HG03159 (cell line): ENCODE data around the gene COX6B2.
A peak's percentile ranks its signal among the peaks of the same experiment; 100 is the strongest.
"Not testable (repeated sequence)": the region's sequence is repeated elsewhere in the genome, so short reads cannot be mapped to it uniquely, and the experiment has no call there.

Experiments used
- ATAC-seq: cut with Tn5 transposase; IDR thresholded peaks from one replicate; pipeline ENCODE4 v1.9.1; 2021; ENCODE audit warnings: mild to moderate bottlenecking, moderate library complexity; ENCODE audit not compliant: unreplicated experiment

Gene COX6B2, protein sequence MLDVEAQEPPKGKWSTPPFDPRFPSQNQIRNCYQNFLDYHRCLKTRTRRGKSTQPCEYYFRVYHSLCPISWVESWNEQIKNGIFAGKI

DNA sequence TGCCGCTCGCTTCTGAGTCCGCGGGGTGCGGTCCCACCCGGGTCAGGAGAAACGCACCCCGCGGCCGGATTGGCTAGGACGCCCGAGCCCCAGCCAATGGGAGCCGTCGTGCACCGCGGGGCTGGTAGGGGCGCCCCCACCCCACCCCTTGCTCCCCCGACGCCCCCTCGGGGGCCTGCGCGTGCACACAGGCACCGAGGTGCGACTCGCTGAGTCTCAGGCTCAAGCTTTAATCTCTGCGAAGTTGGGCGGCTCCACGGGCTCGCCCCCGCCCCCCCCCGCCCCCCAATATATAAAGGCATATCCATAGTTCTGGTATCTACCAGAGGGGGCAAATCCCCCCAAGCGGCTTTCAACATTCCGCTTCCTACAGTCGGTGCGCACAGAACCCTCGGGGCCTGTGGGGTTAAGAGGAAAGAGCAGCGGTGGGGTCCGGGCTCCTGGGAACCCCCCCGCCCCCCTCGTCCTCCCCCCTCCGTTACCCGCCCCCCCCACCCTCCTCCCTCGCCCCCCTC lies at the start of gene COX6B2:
COX6B2 (minus strand) TSS at position 22 of the 515 bp plus-strand sequence. CDS start 198 bp downstream, outside the sequence.
- ATAC-seq, result no peak

GRCh38 chr19:55402509-55402908 lies 48.0 kb upstream of the COX6B2 start:
- no peak for ATAC-seq

- ATAC-seq, result not testable (repeated sequence)
Observed at GRCh38 chr19:55401390-55401789, 46.9 kb upstream of the COX6B2 start.

GRCh38 chr19:55400281-55401087 lies 46.0 kb upstream of the COX6B2 start:
- ATAC-seq, result no peak

DNA sequence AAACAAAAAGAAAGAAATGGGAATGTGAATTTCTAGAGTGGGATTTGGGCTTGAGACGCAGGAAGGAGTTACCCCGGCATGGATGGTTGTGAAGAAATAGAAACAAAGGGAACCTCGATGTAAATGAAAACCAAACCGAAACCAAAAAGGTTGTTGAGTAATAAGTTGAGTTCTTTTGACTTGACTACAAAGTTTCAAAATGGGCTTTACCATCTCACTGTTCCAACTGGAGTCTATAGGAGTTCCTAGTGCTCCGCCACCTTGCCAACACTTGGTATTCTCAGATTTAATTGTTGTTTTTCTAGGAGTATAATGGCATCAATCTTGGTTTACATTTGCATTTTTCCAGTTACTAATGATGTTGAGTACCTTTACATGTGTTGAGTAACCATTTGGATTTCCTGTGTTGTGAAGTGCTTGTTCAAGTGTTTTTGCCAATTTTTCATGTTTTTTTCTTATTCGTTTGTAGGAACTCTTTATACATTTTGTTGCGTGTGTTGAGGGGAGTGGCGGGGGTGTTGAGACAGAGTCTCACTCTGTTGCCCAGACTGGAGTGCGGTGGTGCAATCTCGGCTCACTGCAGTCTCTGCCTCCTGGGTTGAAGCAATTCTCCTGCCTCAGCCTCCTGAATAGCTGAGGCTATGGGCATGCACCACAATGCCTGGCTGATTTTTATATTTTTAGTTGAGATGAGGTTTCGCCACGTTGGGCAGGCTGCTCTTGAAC lies 43.8 kb upstream of the COX6B2 start:
- ATAC-seq, result no peak

DNA sequence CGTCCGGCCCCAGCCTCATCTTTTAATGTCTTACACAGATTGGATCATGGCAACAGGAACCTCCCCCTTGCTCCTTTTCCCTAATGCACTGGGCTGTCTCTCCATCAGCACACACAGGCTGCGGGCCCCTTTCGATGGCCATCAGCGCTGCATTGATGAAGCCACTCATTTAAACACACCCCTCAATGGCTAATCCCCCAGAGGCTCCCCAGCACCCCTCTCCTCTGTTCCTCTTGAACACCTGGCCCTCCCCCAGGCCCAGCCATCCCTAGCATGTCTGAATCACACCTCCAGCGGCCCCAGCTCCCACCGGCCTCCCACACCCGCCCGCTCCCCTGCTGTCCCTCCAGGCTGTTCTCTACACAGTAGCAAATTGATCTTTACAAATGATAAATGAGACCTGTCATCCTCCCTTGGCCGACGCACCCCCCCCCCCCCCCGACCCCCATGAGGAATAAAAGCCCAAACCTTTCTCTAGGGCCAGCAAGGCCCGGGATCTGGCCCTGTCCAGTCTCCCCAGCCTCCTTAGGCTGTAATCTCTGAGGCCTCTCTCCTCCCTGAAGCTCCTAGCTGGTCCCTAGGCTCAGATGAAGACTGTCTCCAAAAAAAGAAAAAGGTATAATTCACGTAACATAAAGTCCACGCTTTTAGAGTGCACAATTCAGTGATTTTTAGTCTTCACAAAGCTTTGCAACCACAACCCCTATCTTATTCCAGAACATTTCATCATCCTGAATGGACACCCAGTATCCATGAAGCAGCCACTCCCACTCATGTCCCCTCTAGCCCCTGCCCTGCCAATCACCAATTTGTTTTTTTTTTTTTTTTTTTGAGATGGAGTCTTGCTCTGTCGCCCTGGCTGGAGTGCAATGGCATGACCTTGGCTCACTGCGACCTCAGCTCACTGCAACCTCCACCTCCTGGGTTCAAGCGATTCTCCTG lies 38.6 kb upstream of the COX6B2 start:
- no peak for ATAC-seq

DNA sequence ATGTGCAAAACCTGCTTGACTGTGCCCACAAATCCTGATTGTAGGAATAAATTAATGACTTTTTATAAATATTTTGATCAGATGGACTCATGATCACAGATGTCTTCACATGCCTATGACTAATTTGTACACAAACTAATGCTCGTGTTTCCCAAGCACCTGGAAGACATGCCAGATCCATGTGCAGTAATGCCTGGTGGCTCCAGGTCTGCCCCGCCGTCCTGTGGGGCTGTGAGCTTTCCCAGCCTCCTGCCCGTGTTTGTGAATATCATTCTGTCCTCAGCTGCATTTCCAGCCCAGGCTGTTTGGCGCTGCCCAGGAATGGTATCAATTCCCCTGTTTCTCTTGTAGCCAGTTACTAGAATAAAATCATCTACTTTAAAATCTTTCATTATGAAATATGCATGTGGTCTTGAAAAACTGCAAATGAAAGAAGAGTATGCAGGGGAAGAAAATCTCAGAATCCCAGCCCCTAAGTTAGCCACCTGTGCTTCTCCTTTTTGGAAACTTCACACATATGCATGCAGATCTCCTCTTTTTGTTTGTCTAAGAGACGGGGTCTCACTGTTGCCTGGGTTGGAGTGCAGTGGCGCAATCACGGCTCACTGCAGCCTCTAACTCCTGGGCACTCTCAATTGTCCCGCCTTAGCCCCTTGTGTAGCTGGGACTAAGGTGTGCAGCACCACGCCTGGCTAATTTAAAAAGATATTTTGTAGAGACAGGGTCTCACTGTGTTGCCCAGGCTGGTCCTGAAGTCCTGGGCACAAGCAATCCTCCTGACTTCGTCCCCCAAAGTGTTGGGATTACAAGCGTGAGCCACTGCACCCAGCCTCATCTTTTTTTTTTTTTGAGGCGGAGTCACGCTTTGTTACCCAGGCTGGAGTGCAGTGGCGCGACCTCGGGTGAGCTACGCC lies 37.4 kb upstream of the COX6B2 start:
- no peak for ATAC-seq

GRCh38 chr19:55391191-55391670 lies 36.7 kb upstream of the COX6B2 start:
- no peak for ATAC-seq

GRCh38 chr19:55390461-55390880 lies 36.0 kb upstream of the COX6B2 start:
- no peak for ATAC-seq

DNA sequence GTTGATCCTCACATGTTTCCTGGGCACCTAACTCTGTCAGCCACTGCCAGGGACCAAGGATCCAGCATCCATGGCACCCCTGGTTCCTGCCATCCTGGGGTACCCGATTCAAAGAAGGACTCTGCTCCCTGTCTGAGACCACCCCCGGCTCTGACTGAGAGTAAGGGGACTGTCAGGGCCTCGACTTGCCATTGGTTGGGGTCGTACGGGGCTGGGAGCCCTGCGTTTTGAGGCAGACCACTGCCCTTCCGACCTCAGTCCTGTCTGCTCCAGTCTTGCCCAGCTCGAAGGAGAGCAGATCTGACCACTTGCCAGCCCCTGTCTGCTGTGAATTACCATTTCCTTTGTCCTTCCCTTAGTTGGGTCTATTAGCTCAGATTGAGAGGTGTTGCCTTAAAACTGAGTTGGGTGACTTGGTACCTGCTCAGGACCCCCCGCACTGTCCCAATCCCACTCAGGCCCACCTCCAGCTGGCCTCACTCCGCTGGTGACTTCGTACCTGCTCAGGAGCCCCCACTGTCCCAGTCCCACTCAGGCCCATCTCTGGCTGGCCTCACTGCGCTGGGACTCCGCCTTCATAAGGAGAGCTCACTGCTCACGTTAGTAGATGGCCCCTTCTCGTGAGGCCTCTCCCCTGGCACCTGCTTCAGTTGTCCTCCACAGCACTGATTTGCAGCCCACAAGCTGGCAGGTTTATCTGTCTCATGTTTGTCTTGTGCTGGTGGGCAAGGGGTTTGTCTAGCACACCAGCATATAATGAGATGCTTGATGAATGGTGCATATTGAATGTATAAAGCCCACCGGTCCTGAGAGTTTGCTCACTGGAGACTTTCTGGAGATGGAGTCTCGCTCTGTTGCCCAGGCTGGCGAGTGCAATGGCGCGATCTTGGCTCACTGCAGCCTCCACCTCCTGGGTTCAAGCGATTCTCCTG lies 35.1 kb upstream of the COX6B2 start:
- no peak for ATAC-seq

DNA sequence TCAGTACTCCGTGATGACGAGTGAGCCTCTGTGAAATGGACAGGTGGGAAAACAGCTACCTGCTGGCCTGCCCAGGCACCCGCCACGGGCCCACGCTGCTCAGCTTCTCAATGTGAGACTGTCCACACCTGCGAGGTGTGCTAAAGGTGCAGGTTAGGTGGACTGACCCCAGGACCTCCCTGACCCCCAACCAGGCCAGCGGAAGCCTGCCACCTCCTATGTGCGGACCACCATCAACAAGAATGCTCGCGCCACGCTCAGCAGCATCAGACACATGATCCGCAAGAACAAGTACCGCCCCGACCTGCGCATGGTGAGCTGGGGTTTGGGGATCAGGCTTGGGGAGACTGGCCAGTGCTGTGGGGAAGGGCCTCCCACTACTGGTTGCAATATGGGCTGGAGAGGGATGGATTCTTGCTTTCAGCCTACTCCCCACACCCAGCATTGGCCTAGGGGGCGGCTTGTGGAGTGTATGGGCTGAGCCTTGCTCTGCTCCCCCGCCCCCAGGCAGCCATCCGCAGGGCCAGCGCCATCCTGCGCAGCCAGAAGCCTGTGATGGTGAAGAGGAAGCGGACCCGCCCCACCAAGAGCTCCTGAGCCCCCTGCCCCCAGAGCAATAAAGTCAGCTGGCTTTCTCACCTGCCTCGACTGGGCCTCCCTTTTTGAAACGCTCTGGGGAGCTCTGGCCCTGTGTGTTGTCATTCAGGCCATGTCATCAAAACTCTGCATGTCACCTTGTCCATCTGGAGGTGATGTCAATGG lies 33.4 kb upstream of the COX6B2 start:
- ATAC-seq, result no peak

DNA sequence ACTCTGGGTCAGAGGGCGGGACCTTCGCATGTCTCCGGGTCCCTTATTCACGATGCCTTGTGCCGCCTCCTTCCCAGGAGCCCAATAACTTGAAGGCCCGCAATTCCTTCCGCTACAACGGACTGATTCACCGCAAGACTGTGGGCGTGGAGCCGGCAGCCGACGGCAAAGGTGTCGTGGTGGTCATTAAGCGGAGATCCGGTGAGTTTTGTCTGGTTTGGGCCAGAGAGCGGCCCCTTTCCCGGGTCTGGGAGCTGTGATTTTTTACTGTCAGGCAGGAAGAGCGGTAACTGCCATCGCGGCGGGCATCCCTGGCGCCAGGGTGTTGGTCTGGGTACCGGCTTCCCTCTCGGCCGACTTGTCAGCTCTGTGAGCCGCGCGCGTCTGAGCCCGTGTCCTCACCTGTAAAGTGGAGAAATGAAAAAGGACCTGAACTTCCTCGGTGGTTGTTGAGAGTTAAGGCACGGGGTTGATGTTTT lies 32.0 kb upstream of the COX6B2 start:
- no peak for ATAC-seq

GRCh38 chr19:55385724-55386492 lies 31.4 kb upstream of the COX6B2 start, which contains the start of gene RPL28:
TSS of gene RPL28 (plus strand) at chr19:55385932. CDS start at chr19:55386358, 426 bp downstream.
- peak; percentile 69 for ATAC-seq

DNA sequence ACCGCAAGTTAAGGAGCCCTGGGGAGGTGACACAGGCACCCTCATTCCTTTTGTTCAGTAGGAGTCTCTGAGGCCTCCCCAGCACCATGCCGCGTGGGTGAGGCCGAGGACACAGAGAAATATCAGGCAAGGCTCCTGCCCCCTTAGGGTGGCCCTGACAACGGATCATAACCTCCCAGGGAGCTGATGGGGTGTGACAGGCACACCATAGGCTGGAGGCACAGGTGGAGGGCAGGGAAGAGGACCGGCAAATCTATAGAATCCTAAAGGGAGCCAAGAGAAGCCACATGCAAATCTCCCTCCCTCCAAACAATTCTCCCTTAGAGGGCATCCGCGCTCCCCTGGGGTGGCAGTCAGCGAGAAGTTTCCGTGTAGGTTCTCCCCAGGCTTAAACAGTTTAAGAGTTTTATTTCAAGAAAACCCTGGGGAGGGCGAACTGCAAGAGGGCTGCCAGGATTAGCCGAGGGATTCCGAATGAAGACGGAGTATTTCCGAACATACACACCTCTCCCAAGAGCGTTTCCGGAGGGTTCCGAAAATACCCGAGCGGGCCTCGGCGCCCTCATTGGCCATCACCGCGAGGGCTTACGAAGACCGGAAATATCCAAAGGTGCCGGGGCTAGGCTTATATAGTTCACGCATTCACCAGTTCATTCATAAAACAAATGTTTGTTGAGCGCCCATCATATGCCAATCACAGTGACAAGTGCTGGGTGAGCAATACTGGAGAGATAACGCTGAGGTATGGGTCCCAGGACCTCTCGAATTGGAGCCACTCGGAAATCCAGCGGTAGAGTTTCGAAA lies 30.6 kb upstream of the COX6B2 start:
- peak; percentile 54 for ATAC-seq

DNA sequence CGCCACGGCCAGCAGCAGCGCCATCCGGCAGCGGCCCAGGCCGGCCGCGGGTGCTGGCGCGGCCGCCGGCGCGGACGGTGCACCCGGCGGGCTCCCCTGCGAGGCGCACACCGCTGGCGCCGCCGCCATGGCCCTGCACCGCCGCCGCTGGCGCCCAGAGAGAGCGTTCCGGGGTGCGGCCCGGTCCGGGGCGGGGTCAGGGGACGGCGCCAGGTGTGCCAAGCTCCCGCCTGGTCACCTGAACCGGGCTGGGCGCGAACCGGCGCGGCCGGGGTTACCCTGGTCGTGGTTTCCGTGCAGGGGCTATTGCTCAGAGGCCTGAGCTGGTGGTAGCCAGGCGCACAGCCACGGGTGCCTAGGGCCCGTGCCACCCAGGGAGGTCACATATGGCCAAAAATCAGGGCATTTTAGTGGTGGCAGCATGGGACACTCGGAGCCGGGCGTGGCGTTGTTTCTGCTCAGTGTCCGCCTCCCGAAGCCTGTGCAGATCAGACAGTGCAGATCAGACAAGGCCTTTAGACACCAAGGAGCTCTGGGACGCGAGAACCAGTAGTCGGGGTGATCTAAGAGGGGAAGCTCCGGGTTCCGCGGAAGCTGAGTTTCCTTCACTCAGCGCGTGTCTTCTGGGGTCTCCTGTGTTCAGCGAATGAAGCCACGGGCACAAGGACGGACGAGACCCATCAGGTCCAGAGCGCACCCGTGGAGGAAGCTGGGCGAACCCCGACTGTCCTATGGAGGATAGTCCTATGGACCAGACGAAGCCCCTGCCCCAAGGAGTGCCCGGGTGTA lies 29.8 kb upstream of the COX6B2 start, which contains the start of gene TMEM238:
TMEM238 (minus strand) TSS at position 162 of the 789 bp plus-strand sequence; CDS start at position 129, 33 bp downstream.
- no peak for ATAC-seq
